Tibial nerve (tissue), 3 donors: ENCODE results near the gene CDC23.

Experiments used
- POLR2A ChIP-seq, 2 donors: fragments of 450-650 bp; IDR thresholded peaks; one replicate each; pipeline ENCODE4 v1.6.1; 2017; ENCODE audit warnings: antibody characterized with exemption in 2 of 2, mild to moderate bottlenecking in 2 of 2, moderate library complexity in 2 of 2
- TF ChIP-seq, protein P1 (sequence below), 5 experiments: fragments of 200-600 bp in 3 of 5; fragments of 450-650 bp in 2 of 5; sonication (generic) in 3 of 5; IDR thresholded peaks; one replicate each; pipeline ENCODE4 v1.5.1; 2016 to 2019; ENCODE audit warnings: antibody characterized with exemption in 5 of 5, mild to moderate bottlenecking in 3 of 5, moderate library complexity in 2 of 5

DNA sequence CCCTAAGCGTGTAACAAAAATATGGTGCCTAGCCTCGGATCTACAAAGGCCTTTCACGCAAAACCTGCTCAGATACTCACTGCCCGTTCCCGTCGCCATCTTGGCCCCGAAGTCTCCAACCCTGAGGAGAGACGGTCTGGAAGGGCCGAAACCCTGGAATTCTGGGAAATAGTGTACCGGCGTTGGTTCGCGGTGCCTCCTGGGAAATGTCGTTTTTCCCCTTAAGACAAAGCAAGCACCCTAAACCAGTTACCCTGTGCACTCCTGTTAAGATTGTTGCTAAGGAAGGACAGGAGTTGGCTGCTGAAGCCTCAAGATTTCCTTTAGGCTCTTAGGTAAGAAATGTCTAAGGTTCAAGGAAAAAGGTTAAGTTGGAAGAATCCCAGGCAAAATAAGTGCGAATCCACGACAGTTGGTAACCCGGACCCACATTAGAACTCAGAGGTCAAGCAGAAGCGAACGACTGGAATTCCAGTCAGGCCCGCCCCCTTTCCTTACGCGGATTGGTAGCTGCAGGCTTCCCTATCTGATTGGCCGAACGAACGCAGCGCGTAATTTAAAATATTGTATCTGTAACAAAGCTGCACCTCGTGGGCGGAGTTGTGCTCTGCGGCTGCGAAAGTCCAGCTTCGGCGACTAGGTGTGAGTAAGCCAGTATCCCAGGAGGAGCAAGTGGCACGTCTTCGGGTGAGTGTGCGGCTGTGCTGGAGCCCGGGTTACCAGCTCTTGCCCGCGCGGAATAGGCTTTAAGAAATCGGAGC, 34.4 kb downstream of the CDC23 start, which contains the start of the genes BRD8 and KIF20A:
- peak in 1 of 2 donors; percentile 32 for TF ChIP-seq POLR2A (IDR thresholded peaks at IDR 0.05)
- TF ChIP-seq, protein P1, sequence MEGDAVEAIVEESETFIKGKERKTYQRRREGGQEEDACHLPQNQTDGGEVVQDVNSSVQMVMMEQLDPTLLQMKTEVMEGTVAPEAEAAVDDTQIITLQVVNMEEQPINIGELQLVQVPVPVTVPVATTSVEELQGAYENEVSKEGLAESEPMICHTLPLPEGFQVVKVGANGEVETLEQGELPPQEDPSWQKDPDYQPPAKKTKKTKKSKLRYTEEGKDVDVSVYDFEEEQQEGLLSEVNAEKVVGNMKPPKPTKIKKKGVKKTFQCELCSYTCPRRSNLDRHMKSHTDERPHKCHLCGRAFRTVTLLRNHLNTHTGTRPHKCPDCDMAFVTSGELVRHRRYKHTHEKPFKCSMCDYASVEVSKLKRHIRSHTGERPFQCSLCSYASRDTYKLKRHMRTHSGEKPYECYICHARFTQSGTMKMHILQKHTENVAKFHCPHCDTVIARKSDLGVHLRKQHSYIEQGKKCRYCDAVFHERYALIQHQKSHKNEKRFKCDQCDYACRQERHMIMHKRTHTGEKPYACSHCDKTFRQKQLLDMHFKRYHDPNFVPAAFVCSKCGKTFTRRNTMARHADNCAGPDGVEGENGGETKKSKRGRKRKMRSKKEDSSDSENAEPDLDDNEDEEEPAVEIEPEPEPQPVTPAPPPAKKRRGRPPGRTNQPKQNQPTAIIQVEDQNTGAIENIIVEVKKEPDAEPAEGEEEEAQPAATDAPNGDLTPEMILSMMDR (IDR thresholded peaks at IDR 0.05), result no peak
